Measurements from ENCODE around the gene KIT.

Gene KIT

DNA sequence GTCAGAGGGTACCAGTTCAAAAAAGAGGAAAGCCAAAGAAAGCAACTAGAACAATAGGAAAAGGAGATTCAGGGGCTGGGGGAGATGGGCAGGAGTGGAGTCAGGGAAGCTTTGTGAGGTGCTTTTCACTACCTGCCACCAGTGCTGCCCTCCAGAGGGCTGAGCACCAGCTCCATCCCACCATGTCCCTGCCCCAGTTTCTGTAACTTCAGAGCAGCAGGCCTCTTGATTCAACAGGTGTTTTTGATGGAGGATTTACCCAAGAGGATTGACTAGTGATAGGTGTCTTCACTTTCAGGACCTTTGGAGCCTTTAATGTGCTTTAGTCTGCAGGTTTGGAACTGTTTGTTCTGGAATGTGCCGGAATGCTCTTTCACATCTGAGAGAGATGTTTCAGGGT, 12.1 kb downstream of the KIT start:
- no peaks in the 10 kb centered on the region for H3K9me3 Mint-ChIP-seq
- ATAC-seq (ENCODE audit: low read depth) = no peak
- no peak for DNase-seq (ENCODE audit: low spot score in 2 of 2)
- peaks cover 2% of the 10 kb centered on the region for H3K36me3 Mint-ChIP-seq
- no peaks in the 10 kb centered on the region for H3K4me1 Mint-ChIP-seq
- H3K27me3 Mint-ChIP-seq = peaks cover 10% of the 10 kb centered on the region
- H3K4me3 Mint-ChIP-seq = no peak overlapping the region
- no peak overlapping the region for H3K27ac Mint-ChIP-seq

GRCh38 chr4:54675721-54676461, 18.1 kb downstream of the KIT start:
- Mint-ChIP-seq H3K4me3 (no peak overlapping the region), H3K4me1 (no peaks in the 10 kb centered on the region), H3K36me3 (no peaks in the 10 kb centered on the region), H3K9me3 (no peaks in the 10 kb centered on the region), H3K27ac (no peak overlapping the region), H3K27me3 (peaks cover 9% of the 10 kb centered on the region)
- DNase-seq (ENCODE audit: low spot score in 2 of 2) (no peak), ATAC-seq (ENCODE audit: low read depth) (no peak)

- DNase-seq (ENCODE audit: low spot score in 2 of 2) = no peak
- Mint-ChIP-seq H3K9me3 (no peaks in the 10 kb centered on the region), H3K27me3 (peaks cover 9% of the 10 kb centered on the region), H3K4me3 (no peak overlapping the region), H3K4me1 (no peaks in the 10 kb centered on the region), H3K36me3 (no peaks in the 10 kb centered on the region), H3K27ac (no peak overlapping the region)
- ATAC-seq (ENCODE audit: low read depth) = no peak
Observed at GRCh38 chr4:54676658-54677057, 18.9 kb downstream of the KIT start.

GRCh38 chr4:54677416-54677815, 19.7 kb downstream of the KIT start:
- H3K4me3 Mint-ChIP-seq = no peak overlapping the region
- no peak for ATAC-seq (ENCODE audit: low read depth)
- H3K36me3 Mint-ChIP-seq = no peaks in the 10 kb centered on the region
- no peaks in the 10 kb centered on the region for H3K9me3 Mint-ChIP-seq
- peaks cover 9% of the 10 kb centered on the region for H3K27me3 Mint-ChIP-seq
- no peak for DNase-seq (ENCODE audit: low spot score in 2 of 2)
- H3K27ac Mint-ChIP-seq = no peak overlapping the region
- no peaks in the 10 kb centered on the region for H3K4me1 Mint-ChIP-seq

DNA sequence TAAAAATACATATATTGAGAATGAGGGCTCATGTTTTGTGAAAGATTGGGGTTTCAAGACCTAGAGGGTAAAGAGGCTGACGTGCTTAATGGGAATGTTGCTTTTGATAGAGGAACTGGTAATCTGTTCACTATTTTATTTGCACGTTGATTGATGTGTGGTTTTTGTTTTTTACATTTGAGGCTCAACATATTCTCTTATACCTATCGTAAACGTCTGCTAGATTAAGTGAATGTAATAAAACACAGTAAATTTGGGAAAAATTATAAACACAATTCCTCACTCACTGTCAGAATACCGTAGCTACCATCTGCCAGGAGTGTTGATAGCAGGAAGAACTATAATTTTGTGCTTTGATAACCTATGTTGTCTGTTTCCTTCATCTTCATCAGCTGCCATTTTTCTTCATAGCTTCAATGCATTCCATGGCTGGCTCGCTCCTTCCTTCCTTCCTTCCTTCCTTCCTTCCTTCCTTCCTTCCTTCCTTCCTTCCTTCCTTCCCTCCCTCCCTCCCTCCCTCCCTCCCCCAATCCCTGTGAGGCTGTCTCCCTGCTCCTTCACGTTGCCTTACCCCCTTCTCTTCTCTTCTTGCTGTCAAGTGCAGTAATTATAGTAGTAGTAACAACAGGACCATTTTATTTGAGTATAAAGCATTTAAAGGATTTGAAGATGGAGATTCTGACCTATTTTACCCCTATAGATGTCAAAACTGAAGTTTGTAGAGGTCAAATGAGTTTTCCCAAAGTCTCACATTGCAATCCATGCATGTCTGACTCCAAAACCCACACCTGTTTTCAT, 20.3 kb downstream of the KIT start:
- Mint-ChIP-seq H3K9me3 (no peaks in the 10 kb centered on the region), H3K27me3 (peaks cover 9% of the 10 kb centered on the region), H3K27ac (no peak overlapping the region), H3K36me3 (no peaks in the 10 kb centered on the region), H3K4me1 (peaks cover under 1% of the 10 kb centered on the region), H3K4me3 (no peak overlapping the region)
- DNase-seq (ENCODE audit: low spot score in 2 of 2) (no peak), ATAC-seq (ENCODE audit: low read depth) (no peak)

GRCh38 chr4:54678826-54679225, 21.1 kb downstream of the KIT start:
- no peaks in the 10 kb centered on the region for H3K9me3 Mint-ChIP-seq
- H3K27ac Mint-ChIP-seq = no peak overlapping the region
- H3K36me3 Mint-ChIP-seq = no peaks in the 10 kb centered on the region
- ATAC-seq (ENCODE audit: low read depth) (no peak), DNase-seq (ENCODE audit: low spot score in 2 of 2) (no peak)
- H3K4me1 Mint-ChIP-seq = peaks cover 6% of the 10 kb centered on the region
- peaks cover 9% of the 10 kb centered on the region for H3K27me3 Mint-ChIP-seq
- no peak overlapping the region for H3K4me3 Mint-ChIP-seq

DNA sequence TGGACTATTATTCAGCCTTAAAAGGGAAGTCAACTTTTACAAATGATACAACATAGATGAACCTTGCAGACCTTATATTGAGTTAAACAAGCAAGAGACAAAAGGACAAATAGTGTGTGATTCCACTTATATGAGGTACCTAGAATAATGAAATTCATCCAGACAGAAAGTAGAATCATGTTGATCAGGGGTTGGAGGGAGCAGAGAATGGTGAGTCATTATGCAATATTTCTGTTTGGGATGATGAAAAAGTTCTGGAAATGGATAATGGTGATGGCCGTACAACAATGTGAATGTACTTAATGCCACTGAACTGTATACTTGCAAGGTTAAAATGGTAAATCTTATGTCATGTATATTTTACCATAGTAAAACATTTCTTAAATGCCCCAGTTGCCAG, 22.1 kb downstream of the KIT start:
- Mint-ChIP-seq H3K27ac (no peak overlapping the region), H3K36me3 (no peaks in the 10 kb centered on the region), H3K4me1 (peaks cover 12% of the 10 kb centered on the region), H3K9me3 (no peaks in the 10 kb centered on the region), H3K27me3 (peaks cover 7% of the 10 kb centered on the region), H3K4me3 (no peak overlapping the region)
- ATAC-seq (ENCODE audit: low read depth) (no peak), DNase-seq (ENCODE audit: low spot score in 2 of 2) (no peak)

DNA sequence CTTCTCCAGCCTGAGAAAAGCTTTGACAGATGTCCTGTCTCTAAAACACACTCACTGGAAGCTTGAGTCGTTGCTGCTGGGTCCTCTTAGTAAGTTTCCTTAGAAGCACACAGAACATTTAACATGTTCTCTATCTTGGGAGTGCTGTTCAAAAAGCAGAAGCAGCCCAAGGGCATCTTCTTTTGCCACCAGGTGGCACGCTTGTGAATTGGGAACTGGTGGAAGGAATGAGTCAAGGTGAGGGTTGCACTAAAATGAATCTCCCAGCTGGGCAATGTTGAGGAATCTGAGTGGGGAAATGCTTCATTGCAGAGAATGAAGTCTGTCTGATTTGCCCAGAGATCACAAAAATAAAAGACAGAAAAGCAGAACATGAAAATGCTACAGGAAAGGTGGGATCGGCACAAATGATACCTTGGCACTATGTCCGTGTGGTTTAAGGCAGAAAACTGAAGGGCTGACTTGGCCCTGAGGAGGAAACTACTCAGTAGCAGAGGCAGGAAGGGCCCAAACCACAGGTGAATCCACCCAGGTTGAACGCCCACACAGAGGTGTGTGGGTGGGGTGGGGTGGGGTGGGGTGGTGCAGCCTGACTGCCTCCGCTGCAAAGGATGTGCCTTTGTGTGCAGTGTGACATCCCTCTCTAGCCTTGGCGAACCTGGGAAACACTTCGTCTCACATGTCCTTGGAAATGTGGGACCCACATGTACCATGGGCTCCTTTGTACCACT, 26.0 kb downstream of the KIT start:
- Mint-ChIP-seq H3K27me3 (no peaks in the 10 kb centered on the region), H3K4me3 (peak overlapping the region; percentile 68), H3K9me3 (no peaks in the 10 kb centered on the region), H3K27ac (no peak overlapping the region), H3K36me3 (no peaks in the 10 kb centered on the region), H3K4me1 (peaks cover 30% of the 10 kb centered on the region)
- DNase-seq (ENCODE audit: low spot score in 2 of 2) = peak; percentile 28 to 50
- peak; percentile 69 for ATAC-seq (ENCODE audit: low read depth)

DNA sequence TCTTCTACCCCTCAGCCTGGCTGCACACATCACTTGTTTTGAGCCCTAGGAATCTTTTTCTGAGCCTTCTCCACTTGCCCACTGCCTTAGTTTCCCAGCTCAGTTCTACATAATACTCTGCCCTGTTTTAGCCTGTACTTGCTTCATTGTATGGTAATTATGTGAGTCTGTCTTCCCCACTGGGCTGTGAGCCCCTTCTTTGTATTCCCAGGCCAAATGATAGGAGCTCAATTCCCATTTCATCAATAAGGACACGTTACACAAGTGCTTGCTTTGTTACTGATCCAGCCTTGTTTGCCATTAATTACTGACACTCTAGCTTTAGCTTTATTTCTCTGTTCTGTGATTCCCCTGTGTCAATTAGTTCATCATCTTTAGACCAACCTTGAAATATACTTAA, 28.1 kb downstream of the KIT start:
- no peak overlapping the region for H3K27ac Mint-ChIP-seq
- DNase-seq (ENCODE audit: low spot score in 2 of 2) (no peak), ATAC-seq (ENCODE audit: low read depth) (no peak)
- H3K4me3 Mint-ChIP-seq = no peak overlapping the region
- no peaks in the 10 kb centered on the region for H3K36me3 Mint-ChIP-seq
- H3K27me3 Mint-ChIP-seq = no peaks in the 10 kb centered on the region
- no peaks in the 10 kb centered on the region for H3K9me3 Mint-ChIP-seq
- peaks cover 30% of the 10 kb centered on the region for H3K4me1 Mint-ChIP-seq

GRCh38 chr4:54687887-54688841, 30.4 kb downstream of the KIT start:
- no peaks in the 10 kb centered on the region for H3K27me3 Mint-ChIP-seq
- H3K9me3 Mint-ChIP-seq = no peaks in the 10 kb centered on the region
- H3K36me3 Mint-ChIP-seq = no peaks in the 10 kb centered on the region
- DNase-seq (ENCODE audit: low spot score in 2 of 2) = peak in 1 of 2 donors; percentile 5
- H3K4me1 Mint-ChIP-seq = peaks cover 29% of the 10 kb centered on the region
- peak; percentile 69 for ATAC-seq (ENCODE audit: low read depth)
- peak overlapping the region; percentile 25 for H3K4me3 Mint-ChIP-seq
- H3K27ac Mint-ChIP-seq = peak overlapping the region; percentile 73

DNA sequence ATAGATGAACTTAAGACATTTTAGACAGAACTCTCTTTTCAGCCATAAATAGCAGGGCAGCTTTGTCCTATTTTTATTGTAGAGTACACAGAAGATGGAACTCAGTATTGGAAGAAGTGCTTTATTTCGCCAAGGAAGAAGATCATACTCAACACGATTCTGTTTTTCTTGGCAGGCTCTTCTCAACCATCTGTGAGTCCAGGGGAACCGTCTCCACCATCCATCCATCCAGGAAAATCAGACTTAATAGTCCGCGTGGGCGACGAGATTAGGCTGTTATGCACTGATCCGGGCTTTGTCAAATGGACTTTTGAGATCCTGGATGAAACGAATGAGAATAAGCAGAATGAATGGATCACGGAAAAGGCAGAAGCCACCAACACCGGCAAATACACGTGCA, 37.6 kb downstream of the KIT start:
- no peaks in the 10 kb centered on the region for H3K9me3 Mint-ChIP-seq
- no peak overlapping the region for H3K4me3 Mint-ChIP-seq
- ATAC-seq (ENCODE audit: low read depth) (no peak), DNase-seq (ENCODE audit: low spot score in 2 of 2) (no peak)
- peaks cover 2% of the 10 kb centered on the region for H3K4me1 Mint-ChIP-seq
- no peaks in the 10 kb centered on the region for H3K36me3 Mint-ChIP-seq
- no peak overlapping the region for H3K27ac Mint-ChIP-seq
- peaks cover 5% of the 10 kb centered on the region for H3K27me3 Mint-ChIP-seq

DNA sequence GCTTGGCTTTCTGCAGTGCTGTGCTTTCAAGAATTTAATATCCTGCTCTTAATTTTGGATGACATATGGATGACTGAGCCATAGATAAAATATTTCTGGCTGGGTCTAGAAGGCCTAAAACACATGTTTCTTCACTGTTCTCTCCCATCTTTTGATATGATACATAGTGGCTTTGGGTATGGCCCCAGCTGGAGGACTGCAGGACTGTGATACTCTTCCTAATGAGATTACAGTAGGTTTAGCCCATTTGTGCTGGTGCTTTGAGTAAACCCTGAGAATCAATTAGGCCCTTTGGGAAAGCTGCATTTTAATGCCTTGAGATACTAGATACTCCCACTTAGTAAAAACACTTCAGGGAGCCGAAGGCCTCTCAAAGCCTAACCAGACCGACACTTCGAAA, 38.0 kb downstream of the KIT start:
- DNase-seq (ENCODE audit: low spot score in 2 of 2) (no peak), ATAC-seq (ENCODE audit: low read depth) (no peak)
- Mint-ChIP-seq H3K36me3 (no peaks in the 10 kb centered on the region), H3K9me3 (no peaks in the 10 kb centered on the region), H3K4me1 (peaks cover 2% of the 10 kb centered on the region), H3K27me3 (peaks cover 5% of the 10 kb centered on the region), H3K27ac (no peak overlapping the region), H3K4me3 (no peak overlapping the region)

DNA sequence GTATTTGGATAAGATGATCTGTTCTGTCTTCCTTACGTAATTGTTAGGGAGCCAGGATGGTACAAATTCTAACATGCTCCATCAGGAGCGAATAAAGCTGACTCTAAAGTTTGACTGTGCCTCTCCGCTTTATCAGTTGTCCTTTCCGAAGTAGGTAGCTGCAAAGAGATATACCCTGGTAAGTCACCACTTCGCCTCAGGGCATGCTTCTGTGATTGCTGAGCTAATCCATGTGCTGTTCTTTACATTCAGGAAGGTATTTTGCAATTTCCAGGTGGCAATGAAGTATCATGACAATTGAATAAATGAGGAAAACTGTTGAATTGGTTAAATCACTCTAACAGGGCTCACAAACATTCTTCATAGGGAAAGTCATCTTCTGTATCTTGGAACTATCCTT, 38.9 kb downstream of the KIT start:
- no peaks in the 10 kb centered on the region for H3K9me3 Mint-ChIP-seq
- H3K4me3 Mint-ChIP-seq = no peak overlapping the region
- ATAC-seq (ENCODE audit: low read depth) (no peak), DNase-seq (ENCODE audit: low spot score in 2 of 2) (no peak)
- peaks cover 2% of the 10 kb centered on the region for H3K4me1 Mint-ChIP-seq
- no peaks in the 10 kb centered on the region for H3K36me3 Mint-ChIP-seq
- no peak overlapping the region for H3K27ac Mint-ChIP-seq
- H3K27me3 Mint-ChIP-seq = peaks cover 5% of the 10 kb centered on the region

Measured in memory B cell (primary cell).